CD4-positive, alpha-beta T cell treated with Interleukin-12 subunit alpha and Interleukin-12 subunit beta, for 1 hour (primary cell): Measurements from ENCODE around the gene RBP4.

Experiments used
- DNase-seq: peaks from one replicate; pipeline ENCODE4 v3.0.0-alpha.2; 2020

The RBP4 gene

DNA sequence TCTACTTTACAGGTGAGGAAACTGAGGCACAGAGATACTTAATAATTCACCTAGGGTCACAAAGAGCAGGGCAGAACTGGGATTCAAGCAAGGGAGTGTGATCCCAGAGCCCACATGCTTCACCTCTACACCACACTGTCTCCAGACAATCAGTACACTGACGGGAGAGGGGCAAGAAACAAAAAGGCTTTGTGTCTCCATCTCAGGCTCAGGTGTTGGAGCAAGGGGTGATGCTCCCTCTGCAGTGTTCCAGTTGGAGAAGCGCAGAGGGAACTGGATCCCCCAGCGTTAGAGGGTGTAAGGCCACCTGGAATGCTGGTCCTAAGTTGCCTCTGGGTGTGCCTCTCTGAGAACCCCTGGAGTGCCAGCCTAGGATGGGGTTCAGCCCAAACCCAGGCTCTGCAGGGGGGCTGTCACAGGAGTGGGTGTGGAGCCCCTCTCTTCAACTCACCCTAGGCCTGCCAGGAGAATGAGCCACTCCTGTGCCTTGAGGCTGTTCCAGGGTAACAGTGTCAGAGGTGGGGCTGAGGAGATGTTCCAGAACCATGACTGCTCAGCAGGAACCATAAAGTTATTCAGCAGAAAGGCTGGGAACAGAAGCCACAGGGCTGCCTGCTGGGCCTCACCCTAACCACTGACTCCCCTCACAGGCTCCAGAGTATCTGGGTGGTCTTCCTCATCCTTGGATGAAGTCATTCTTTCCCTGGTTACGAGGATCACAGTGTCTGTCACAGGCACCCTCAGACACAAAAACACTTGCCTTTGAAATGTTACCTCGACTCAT is 5.5 kb downstream of the RBP4 start:
- DNase-seq: no peak

- no peak for DNase-seq
Measured at GRCh38 chr10:93594518-93594917, 6.5 kb downstream of the RBP4 start.

GRCh38 chr10:93593749-93594148 is 7.3 kb downstream of the RBP4 start:
- DNase-seq: no peak

DNA sequence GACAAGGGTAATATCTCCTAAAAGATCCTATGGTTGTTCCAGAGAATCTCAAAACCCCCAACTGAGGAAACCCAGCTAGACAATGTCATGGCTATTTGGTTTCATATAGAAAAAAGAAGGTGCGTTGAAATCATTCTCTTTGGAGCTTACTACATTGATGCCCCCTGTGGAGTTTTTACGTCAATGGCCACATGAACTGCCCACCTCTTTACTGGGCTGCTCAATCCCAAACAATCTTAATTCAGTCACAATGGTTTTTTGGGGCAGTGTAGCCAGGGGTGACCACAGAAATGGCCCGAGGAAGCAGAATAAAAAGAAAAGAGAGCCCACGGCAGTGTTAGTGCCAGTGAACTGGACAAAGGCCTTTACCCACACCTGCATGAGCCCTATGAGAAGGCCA is 7.8 kb downstream of the RBP4 start:
- no peak for DNase-seq

GRCh38 chr10:93591065-93591808 is 9.8 kb downstream of the RBP4 start:
- no peak for DNase-seq

GRCh38 chr10:93590638-93591037 is 10.4 kb downstream of the RBP4 start:
- no peak for DNase-seq

DNA sequence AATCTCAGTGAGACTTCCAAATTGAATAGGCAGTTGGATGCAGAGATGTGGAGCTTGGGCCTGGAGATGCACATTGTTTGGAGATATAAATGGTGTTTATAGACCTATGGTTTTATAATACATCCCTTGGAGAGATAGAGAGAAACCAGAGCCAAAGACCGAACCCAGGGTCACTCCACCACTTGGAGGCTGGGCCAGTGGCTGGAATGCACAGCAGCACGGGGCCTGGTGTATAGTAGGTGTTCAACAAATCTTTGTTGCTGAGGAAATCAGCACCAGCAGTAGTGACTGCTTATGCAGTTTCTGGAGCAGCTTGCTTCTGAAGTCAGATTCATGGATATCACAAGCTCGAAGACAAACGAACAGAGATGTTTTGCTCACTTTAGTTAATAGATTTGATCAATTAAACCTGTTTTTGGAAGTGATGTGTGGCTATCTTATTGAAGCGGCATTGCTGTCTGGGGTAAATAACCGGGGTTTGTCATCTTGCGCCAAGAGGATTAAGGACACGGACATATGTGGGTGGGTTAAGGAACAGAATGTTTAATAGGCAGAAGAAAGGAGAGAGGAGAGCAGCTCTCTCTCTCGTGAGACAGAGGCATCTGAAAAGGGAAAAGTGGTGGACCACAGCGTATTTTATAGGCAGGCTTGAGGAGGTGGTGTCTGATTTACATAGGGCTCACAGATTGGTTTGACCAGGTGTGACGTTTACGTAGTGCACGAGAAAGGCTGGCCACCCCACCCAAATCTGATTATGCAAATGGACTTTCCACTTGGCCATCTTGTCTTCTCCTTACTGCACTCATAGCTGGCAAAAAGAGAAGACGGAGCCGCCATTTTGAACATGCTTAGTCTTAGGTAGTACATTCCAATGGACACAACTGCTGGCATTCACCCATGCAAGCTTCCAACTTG is 11.1 kb downstream of the RBP4 start:
- DNase-seq: no peak

- DNase-seq: no peak
Measured at GRCh38 chr10:93584445-93584844, 16.6 kb downstream of the RBP4 start.

GRCh38 chr10:93580828-93581227 is 20.2 kb downstream of the RBP4 start:
- no peak for DNase-seq

GRCh38 chr10:93579985-93580711 is 20.9 kb downstream of the RBP4 start:
- no peak for DNase-seq

- no peak for DNase-seq
Measured at GRCh38 chr10:93579089-93579488, 21.9 kb downstream of the RBP4 start.

DNA sequence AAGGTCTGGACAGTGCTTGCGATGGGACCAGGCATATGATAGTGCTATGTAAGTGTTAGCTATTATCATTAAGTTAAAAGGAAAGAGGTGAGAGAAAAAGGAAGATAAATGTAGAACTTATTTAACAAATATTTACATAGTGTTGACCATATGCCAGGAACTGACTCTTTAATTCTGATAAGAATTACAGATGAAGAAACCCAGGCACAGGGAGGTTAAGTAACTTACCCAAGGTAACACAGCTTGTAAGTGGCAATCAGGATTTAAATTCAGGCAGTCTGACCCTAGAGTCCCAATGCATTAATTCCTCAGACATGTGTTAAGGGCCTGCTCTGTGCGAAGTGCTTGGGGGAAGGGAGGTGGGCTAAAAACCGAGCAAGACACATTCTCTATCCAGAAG is 23.5 kb downstream of the RBP4 start:
- no peak for DNase-seq

DNA sequence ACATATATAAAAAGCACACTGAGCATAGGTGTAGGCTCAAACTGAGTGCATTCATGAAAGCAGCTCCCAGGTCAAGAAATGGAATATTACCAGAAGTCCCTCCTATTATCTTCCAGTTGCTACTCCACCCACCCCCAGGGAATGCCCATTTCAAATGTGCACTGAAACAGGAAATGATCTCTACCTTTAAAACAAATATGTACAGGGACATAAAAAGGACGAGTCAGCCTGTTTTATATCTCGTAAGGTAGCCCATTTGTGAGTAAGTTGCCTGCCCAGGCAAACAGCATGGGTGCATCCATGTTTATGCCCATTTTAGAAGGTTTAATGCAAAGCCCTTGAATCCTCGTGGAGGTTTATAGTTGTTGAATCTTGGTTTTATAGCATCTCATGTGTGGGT is 24.1 kb downstream of the RBP4 start:
- no peak for DNase-seq

DNA sequence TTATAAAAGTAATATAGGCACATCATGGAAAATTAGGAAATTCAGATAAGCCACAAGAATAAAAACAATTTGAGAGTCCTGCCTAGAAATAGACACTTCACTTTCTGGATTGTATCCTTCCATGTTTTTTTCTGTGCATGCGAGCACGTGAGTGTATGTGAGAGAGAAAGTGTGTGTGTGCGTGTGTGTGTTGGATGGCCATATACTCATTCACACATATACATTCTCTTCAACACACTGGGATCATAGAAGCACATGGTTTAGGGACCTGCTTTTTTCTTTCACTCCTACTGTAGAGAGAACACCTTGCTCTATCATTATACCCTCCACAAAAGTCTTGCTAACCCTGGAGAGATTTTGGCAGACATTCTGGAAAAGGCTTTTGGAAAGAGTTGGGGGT is 27.1 kb downstream of the RBP4 start:
- DNase-seq: no peak

DNA sequence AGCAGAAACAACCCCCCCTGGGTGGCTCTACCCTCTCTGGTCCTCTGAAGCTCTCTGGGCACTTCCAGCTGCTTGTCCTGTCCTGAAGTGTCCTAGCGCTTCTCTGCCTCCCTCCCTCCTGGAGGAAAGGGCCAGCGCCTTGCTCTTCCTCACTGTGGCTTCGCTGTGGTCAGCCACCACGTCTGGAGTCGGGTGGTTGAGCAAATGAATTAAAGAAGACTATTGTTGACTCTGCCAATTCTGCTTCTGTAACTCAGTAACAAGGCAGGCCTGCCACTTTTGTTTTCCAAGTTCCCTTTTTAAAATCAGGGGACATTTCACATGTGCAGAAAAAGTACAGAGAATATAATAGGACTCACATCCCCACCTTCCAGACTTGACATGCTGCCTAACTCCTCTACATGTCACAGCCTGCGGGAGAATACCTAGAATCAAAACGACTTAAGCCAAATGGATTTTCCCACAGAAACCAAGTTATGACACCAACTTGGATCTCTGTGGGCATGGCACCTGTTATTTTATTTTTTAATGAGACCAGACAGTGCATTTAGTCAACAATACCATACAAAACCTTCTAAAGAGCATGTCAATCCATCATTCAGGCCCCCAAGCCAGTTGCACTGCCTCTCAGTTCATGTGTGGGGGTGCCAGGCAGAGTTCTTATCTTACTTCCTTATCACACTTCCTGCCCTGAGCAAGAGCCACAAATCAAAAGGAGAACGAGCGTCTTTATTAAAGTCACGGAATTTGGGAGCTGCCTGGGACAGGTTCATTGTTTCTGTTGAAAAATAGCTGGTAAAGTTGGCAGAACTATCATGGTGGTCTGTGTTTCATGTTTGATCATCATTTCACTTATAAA is 27.8 kb downstream of the RBP4 start:
- DNase-seq: no peak

- DNase-seq: no peak
Measured at GRCh38 chr10:93572606-93573005, 28.4 kb downstream of the RBP4 start.

- no peak for DNase-seq
Measured at GRCh38 chr10:93570383-93570782, 30.7 kb downstream of the RBP4 start.

DNA sequence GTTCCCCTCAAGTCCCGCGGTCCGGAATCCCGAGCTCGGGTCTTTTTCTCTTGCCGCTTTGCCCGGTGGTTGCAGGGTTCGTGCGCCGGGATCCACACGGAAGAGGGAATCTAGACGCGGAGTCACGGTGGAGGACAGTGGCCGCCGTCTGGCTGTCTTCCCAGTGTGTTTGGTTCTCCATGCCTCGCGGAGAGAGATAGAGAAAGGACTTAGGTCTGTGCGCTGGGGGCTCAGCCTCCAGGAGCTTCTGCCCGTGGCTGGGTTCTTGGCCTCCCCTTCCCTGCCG is 33.0 kb downstream of the RBP4 start:
- no peak for DNase-seq

GRCh38 chr10:93567277-93568104 is 33.5 kb downstream of the RBP4 start:
- no peak for DNase-seq

DNA sequence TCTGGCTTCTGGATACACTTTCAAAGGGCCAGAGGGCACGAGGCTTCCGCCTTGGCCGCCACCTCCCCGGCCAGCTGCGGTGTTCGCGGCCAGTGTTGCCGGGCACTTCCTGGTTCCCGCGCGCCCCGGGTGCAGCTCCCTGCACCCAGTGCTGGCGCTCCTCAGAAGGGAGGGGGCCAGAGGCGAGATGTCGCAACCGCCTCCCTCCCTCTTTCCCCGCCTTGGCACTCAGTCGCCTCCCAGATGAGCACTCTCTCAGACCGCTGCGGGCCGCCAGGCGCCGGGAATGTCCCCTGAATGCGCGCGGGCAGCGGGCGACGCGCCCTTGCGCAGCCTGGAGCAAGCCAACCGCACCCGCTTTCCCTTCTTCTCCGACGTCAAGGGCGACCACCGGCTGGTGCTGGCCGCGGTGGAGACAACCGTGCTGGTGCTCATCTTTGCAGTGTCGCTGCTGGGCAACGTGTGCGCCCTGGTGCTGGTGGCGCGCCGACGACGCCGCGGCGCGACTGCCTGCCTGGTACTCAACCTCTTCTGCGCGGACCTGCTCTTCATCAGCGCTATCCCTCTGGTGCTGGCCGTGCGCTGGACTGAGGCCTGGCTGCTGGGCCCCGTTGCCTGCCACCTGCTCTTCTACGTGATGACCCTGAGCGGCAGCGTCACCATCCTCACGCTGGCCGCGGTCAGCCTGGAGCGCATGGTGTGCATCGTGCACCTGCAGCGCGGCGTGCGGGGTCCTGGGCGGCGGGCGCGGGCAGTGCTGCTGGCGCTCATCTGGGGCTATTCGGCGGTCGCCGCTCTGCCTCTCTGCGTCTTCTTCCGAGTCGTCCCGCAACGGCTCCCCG is 34.4 kb downstream of the RBP4 start, which contains the start of gene FFAR4:
Gene FFAR4 (plus strand): TSS at position 231 of the 842 bp plus-strand sequence. CDS start 56 bp downstream, at position 287.
- DNase-seq: no peak
